DND-41 (cell line): Measurements from ENCODE around the gene PLCD3.

Experiments
- ATAC-seq: fragments of 200-7000 bp; cut with Tn5 transposase; 3 replicates; pipeline ENCODE4 v1.9.1; 2021; ENCODE audit warnings: low read depth; ENCODE audit not compliant: insufficient read depth
- DNase-seq: peaks from one replicate; pipeline ENCODE4 v3.0.0-alpha.2; 2020
- H2AFZ ChIP-seq: 2 replicates; pipeline ENCODE4 v1.6.0; 2012; ENCODE audit warnings: low read depth, low read length
- H3K27ac ChIP-seq: 2 replicates; pipeline ENCODE4 v1.5.1; 2012; ENCODE audit warnings: low read length, inconsistent platforms
- H3K27me3 ChIP-seq: fragments of 200-600 bp; sonication (generic); 2 replicates; pipeline ENCODE4 v1.6.0; 2012; ENCODE audit warnings: low read length, mild to moderate bottlenecking, inconsistent platforms; ENCODE audit not compliant: insufficient read depth, poor library complexity
- H3K36me3 ChIP-seq: 2 replicates; pipeline ENCODE4 v1.5.1; 2012; ENCODE audit warnings: low read length, inconsistent platforms; ENCODE audit not compliant: insufficient read depth
- H3K4me1 ChIP-seq: 2 replicates; pipeline ENCODE4 v1.5.1; 2012; ENCODE audit warnings: mild to moderate bottlenecking, low read length; ENCODE audit not compliant: insufficient read depth
- H3K4me2 ChIP-seq: 2 replicates; pipeline ENCODE4 v1.6.0; 2012; ENCODE audit warnings: mild to moderate bottlenecking, moderate library complexity, low read length, inconsistent platforms; ENCODE audit not compliant: insufficient read depth
- H3K4me3 ChIP-seq, 2 experiments: fragments of 200-600 bp in 1 of 2; shearing (Covaris generic) in 1 of 2; 2 replicates each; pipeline ENCODE4 v1.5.1; 2012 to 2016; ENCODE audit warnings: inconsistent platforms in 2 of 2, low read length in 2 of 2, mild to moderate bottlenecking in 2 of 2, low read depth in 1 of 2, moderate library complexity in 1 of 2
- H3K79me2 ChIP-seq: 2 replicates; pipeline ENCODE4 v1.6.0; 2012; ENCODE audit warnings: low read length, inconsistent platforms; ENCODE audit not compliant: insufficient read depth
- H3K9ac ChIP-seq: 2 replicates; pipeline ENCODE4 v1.6.0; 2012; ENCODE audit warnings: low read depth, mild to moderate bottlenecking, inconsistent platforms, low read length, moderate library complexity
- H3K9me3 ChIP-seq: 2 replicates; pipeline ENCODE4 v1.5.1; 2012; ENCODE audit warnings: low read length, moderate library complexity, mild to moderate bottlenecking, inconsistent platforms; ENCODE audit not compliant: insufficient read depth, severe bottlenecking
- H4K20me1 ChIP-seq: 2 replicates; pipeline ENCODE4 v1.6.0; 2012; ENCODE audit warnings: low read length; ENCODE audit not compliant: insufficient read depth
- CTCF ChIP-seq: IDR thresholded peaks from 2 replicates; pipeline ENCODE4 v1.5.1; 2012; ENCODE audit warnings: borderline replicate concordance, low read length, moderate library complexity, mild to moderate bottlenecking; ENCODE audit not compliant: poor library complexity, severe bottlenecking; ENCODE audit errors: extremely low read depth
- EZH2 ChIP-seq: IDR thresholded peaks from 3 replicates; pipeline ENCODE4 v1.6.1; 2012; ENCODE audit warnings: borderline replicate concordance, low read depth, mild to moderate bottlenecking, moderate library complexity, low read length, inconsistent platforms; ENCODE audit not compliant: severe bottlenecking

Gene PLCD3

GRCh38 chr17:45130681-45131615, 1.4 kb downstream of the PLCD3 start:
- Histone ChIP-seq H3K4me3 (peak overlapping the region in 1 of 2 experiments; percentile 91; a peak in 1 of 4 replicates), H3K9ac (no peak overlapping the region), H3K36me3 (no peaks in the 10 kb centered on the region), H3K9me3 (no peaks in the 10 kb centered on the region), H4K20me1 (no peaks in the 10 kb centered on the region), H3K79me2 (peaks cover 2% of the 10 kb centered on the region; the same call in 1 of the 2 replicates), H3K4me2 (peak overlapping the region; percentile 100; the same call in 1 of the 2 replicates), H2AFZ (no peak overlapping the region), H3K4me1 (peaks cover 25% of the 10 kb centered on the region), H3K27ac (no peak overlapping the region), H3K27me3 (no peaks in the 10 kb centered on the region)
- DNase-seq (no peak), ATAC-seq (no peak)
- TF ChIP-seq EZH2 (no peak), CTCF (no peak)

- no peak overlapping the region for H2AFZ ChIP-seq
- no peak overlapping the region for H3K4me3 ChIP-seq
- H3K9me3 ChIP-seq: no peaks in the 10 kb centered on the region
- no peaks in the 10 kb centered on the region; the same call in 1 of the 2 replicates for H3K79me2 ChIP-seq
- H3K4me2 ChIP-seq: no peak overlapping the region
- H3K36me3 ChIP-seq: no peaks in the 10 kb centered on the region
- no peak for DNase-seq
- TF ChIP-seq EZH2 (no peak), CTCF (no peak)
- H4K20me1 ChIP-seq: no peaks in the 10 kb centered on the region
- H3K27ac ChIP-seq: no peak overlapping the region
- H3K27me3 ChIP-seq: no peaks in the 10 kb centered on the region
- H3K4me1 ChIP-seq: peaks cover 20% of the 10 kb centered on the region
- ATAC-seq: no peak
- no peak overlapping the region for H3K9ac ChIP-seq
Measured at GRCh38 chr17:45129940-45130680, 2.2 kb downstream of the PLCD3 start.

- Histone ChIP-seq H3K4me3 (no peak overlapping the region), H3K4me1 (peaks cover 20% of the 10 kb centered on the region), H3K4me2 (no peak overlapping the region), H3K9ac (no peak overlapping the region), H4K20me1 (no peaks in the 10 kb centered on the region), H3K9me3 (no peaks in the 10 kb centered on the region), H3K79me2 (no peaks in the 10 kb centered on the region; the same call in 1 of the 2 replicates), H3K27me3 (no peaks in the 10 kb centered on the region), H2AFZ (no peak overlapping the region), H3K36me3 (no peaks in the 10 kb centered on the region), H3K27ac (no peak overlapping the region)
- no peak for ATAC-seq
- DNase-seq: no peak
- TF ChIP-seq EZH2 (no peak), CTCF (no peak)
Measured at GRCh38 chr17:45129426-45129939, 2.8 kb downstream of the PLCD3 start.
